Measurements from ENCODE around the gene DCST1. TPM values are rescaled to one million over a fixed set of nuclear protein-coding genes. Genes with fewer than 3 reads are reported as not detected.

Gene DCST1
- total RNA-seq, 1 donor = under 0.01 TPM

GRCh38 chr1:155070158-155070621 is 36.6 kb downstream of the DCST1 start:
- no peak for DNase-seq (ENCODE audit: low read depth in 2 of 3, low spot score in 2 of 3)

DNA sequence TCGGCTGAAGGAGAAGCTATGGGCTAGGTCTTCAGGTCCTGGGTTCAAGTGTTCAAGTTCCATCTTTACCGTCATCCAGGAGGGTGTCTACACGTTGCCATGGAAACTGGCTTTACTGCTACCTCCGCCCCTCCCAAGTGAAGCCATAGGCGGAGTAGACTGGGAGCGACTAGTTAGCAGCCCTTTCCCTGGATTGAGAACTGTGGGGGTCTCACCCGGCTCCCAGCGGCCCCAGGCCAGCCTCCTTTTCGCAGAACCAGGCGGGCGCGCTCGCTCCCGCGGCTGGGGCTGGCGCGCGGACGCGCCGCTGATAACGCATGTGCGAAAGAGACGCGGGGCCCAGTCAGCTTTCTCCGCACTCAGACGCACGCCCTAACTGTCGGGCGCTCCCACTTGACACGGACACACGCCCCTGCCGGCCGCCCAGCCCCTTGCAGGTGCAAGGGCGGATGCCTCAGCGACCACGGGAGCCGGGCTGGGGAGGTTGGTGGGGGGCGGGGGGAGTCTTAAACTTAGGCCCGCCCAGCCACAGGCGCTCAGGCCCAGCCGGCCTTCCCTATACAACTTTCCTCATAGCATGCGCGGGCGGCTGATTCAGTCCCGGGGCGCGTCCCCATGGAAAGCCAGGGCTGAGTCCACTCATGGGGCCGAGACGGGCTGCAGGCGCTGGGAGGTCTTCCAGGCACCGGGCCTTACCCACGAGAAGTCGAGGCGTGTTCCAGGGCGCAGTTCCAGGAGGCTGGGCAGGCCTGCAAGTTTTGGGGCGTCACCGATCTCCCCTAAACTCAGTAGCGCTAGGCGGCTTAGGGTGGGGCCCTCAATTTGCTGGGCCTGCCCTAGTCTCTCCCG is 37.3 kb downstream of the DCST1 start:
- DNase-seq (ENCODE audit: low read depth in 2 of 3, low spot score in 2 of 3) = peak in 2 of 3 donors; percentile 92 to 93

GRCh38 chr1:155071701-155072100 is 38.1 kb downstream of the DCST1 start:
- DNase-seq (ENCODE audit: low read depth in 2 of 3, low spot score in 2 of 3) = no peak

DNA sequence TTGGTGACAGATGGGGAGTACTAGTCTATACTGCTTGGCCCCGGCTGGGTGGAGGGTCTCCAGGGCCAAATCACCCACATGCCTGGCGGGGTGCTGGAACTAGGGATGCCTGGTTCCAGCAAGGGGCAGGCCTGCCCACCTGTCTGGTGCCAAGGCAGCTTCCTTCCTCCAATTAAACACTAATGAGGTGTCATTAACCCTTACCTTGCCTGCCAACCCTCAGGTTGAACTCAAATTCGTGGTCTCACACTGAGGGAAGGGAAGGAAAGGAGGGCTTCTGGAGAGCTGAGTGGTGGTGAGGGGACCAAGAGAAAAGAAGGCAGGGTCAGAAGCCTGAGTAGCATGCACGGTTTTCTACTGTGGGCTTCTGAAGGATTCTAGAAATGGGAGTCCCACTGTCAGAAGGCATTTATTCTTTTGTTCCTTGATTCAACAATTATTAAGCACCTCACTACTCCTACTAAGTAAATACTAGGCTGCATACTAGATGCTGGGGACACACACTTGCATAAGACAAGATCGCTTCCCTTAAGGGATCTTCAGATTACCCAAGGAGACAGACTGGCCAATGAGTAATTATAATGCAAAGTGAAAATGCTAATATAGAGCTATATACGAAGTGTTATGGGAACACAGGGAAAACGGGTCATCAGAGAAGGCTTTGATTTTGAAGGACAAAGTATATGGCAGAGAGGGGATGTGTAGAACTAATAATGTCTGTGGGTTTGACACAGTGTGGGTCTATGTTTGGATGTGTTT is 39.1 kb downstream of the DCST1 start:
- no peak for DNase-seq (ENCODE audit: low read depth in 2 of 3, low spot score in 2 of 3)

GRCh38 chr1:155073377-155074242 is 40.0 kb downstream of the DCST1 start:
- DNase-seq (ENCODE audit: low read depth in 2 of 3, low spot score in 2 of 3) = peak in 1 of 3 donors; percentile 71

DNA sequence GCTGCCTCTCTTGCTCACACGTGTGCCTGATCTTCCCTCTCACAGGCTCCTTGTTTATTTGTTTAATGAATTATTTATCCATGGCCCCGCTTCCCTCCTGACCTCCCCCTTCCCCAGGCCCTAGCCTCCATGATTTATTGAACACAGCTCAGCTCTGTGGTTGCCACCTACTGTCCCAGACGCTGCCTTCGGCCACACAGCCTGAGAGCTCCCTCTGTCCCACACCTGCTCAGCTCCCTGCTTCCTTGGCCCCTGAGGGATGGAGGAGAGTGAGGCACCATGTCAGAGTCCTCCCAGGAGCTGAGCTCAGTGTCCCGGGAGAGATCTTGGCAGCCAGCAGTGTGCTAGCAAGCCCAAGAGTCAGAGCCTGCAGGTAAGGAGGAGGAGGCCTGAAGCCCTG is 41.9 kb downstream of the DCST1 start:
- no peak for DNase-seq (ENCODE audit: low read depth in 2 of 3, low spot score in 2 of 3)

- no peak for DNase-seq (ENCODE audit: low read depth in 2 of 3, low spot score in 2 of 3)
Observed at GRCh38 chr1:155076371-155076770, 42.7 kb downstream of the DCST1 start.

DNA sequence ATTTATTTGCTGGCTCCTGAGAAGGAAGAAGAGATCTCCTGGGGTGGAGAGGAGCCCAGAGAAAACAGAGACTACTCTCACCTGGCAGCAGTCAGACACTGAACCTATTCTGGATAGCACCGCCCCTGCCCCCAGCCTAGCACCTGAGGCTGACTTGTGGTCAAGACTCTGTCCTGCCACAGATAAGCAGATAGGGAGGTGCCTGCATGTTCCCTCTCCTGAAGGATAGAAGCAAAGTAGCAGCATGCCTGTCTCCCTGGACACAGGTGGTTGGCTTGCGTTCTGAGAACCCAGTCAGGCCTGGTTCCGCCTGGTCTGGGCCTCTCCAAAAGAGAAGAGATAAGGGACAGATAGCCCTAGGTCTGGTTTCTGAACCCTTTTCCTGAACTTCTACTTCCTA is 43.7 kb downstream of the DCST1 start:
- DNase-seq (ENCODE audit: low read depth in 2 of 3, low spot score in 2 of 3) = no peak

DNA sequence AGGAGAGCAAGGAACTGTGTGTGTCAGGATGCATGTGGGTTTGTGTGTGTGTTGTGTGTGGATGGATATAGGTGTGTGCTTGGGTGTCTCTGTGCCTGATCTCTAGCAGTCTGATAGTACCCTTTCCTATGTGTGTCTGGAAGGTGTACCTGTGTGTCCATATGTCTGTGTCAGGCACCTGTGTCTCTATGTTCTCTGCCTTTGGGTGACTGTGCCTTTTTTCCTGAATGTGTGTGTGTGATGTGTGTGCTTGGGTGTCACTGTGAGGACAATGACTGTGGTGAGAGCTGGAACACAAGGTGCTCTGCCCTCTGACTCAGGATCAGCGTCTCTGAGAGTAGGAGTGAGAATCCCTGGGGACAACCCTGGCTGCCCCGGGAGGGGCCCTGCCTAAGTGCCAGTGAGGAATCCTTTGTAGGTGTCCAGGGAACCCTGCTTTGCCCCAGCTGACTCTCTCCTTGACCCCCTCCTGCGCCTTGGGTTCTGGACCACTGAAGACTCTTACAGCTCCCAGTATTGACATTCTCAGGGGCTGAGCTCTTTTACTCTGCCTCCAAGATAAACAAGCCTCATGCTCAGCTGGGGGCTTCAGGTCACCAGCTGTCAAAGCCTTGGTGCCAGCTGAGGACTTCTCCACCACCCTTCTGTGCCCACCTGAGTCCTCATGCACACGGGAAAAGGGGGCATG is 44.3 kb downstream of the DCST1 start:
- no peak for DNase-seq (ENCODE audit: low read depth in 2 of 3, low spot score in 2 of 3)

- DNase-seq (ENCODE audit: low read depth in 2 of 3, low spot score in 2 of 3) = peak in 1 of 3 donors; percentile 46
Observed at GRCh38 chr1:155078469-155079209, 45.0 kb downstream of the DCST1 start, which contains the start of gene EFNA3. Gene EFNA3, plus strand, starts transcription at chr1:155078837. Its CDS starts 105 bp downstream, at chr1:155078942.

- no peak for DNase-seq (ENCODE audit: low read depth in 2 of 3, low spot score in 2 of 3)
Observed at GRCh38 chr1:155079210-155079486, 45.5 kb downstream of the DCST1 start.

GRCh38 chr1:155079487-155080311 is 46.1 kb downstream of the DCST1 start:
- DNase-seq (ENCODE audit: low read depth in 2 of 3, low spot score in 2 of 3) = no peak

- peak in 2 of 3 donors; percentile 58 to 70 for DNase-seq (ENCODE audit: low read depth in 2 of 3, low spot score in 2 of 3)
Observed at GRCh38 chr1:155080312-155081228, 46.9 kb downstream of the DCST1 start.

DNA sequence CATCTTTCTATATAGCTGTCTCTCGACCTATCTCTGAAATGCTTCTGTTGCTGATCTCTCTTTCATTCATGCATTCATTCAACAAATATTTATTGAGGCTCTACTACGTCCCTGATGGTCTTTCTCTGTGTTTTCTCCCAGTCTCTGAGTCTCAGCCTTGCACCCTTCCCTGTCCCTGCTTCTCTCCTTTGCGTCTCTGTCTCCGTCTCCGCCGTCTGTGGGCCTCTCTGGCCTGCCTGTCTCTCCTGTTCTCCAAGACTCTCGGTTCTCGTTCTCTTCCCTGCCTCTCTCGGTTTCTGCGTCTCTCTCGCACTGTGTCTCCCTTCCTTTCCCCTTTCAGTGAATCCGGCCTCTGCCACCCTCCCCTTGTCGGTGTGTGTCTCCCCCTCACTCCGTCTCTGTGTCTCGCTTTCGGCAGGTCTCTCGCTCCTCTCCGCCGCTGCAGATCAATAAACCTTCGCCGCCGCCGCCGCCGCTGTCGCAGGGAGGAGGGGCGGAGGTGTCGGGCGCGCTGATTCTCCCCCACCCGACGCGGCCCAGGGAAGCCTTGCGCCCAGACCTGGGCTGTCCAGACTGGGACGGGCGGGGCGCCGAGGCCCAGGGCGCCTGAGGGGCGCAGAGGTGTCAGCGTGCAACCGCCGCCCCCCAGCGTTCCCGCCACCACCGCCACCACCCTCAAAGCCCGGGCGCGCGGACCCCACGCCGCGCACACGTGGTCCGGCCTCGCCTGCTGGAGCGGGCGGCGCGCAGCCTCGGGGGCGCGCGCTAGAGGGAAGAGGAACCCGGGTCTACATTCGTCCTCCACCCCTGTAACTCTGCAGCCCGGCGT is 48.1 kb downstream of the DCST1 start:
- no peak for DNase-seq (ENCODE audit: low read depth in 2 of 3, low spot score in 2 of 3)

- no peak for DNase-seq (ENCODE audit: low read depth in 2 of 3, low spot score in 2 of 3)
Observed at GRCh38 chr1:155082301-155083051, 48.9 kb downstream of the DCST1 start.

- DNase-seq (ENCODE audit: low read depth in 2 of 3, low spot score in 2 of 3) = no peak
Observed at GRCh38 chr1:155083052-155083541, 49.5 kb downstream of the DCST1 start.

Data from hematopoietic multipotent progenitor cell (in vitro differentiated cells).